ENCODE measurements around the gene CFAP97D2. TPM values are rescaled to one million over a fixed set of nuclear protein-coding genes. Genes with fewer than 3 reads are reported as not detected.
"Not testable (repeated sequence)": the region's sequence is repeated elsewhere in the genome, so short reads cannot be mapped to it uniquely, and the experiment has no call there.

Gene CFAP97D2
- total RNA-seq, 1 experiment from 2014 or later, result not detected

GRCh38 chr13:114152285-114152645 is 26.8 kb upstream of the CFAP97D2 start:
- H3K4me3 ChIP-seq, result no peak overlapping the region
- no peaks in the 10 kb centered on the region for H3K9me3 ChIP-seq
- H3K36me3 ChIP-seq, result no peaks in the 10 kb centered on the region
- H3K27me3 ChIP-seq, result no peaks in the 10 kb centered on the region
- DNase-seq, result no peak

DNA sequence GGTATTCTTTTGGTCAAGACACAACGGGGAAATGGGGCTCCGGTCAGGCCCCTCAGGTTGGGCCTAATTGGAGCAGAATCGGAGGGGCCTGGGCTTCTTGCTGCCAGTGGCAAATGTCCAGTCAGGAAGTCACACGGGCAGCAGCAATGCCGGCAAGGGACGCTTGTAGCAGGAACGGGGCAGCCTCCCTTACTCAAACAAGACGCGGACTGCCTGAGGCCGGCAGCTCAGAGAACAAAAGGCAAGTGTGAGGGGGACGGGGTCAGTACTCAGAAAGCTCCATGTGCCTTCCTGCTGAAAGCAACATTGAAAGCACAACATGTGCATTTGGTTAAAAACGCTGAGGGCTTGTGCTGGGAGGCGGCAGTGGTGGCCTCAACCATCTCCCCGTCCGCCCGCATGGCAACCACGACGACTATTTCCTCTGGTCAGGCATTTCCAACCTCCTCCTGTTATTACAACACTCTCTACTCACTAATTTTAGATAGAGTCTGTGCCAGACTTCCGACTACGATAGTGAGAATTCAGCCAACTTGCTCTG is 26.2 kb upstream of the CFAP97D2 start:
- DNase-seq, result no peak
- no peaks in the 10 kb centered on the region for H3K36me3 ChIP-seq
- no peaks in the 10 kb centered on the region for H3K27me3 ChIP-seq
- H3K9me3 ChIP-seq, result no peaks in the 10 kb centered on the region
- no peak overlapping the region for H3K4me3 ChIP-seq

DNA sequence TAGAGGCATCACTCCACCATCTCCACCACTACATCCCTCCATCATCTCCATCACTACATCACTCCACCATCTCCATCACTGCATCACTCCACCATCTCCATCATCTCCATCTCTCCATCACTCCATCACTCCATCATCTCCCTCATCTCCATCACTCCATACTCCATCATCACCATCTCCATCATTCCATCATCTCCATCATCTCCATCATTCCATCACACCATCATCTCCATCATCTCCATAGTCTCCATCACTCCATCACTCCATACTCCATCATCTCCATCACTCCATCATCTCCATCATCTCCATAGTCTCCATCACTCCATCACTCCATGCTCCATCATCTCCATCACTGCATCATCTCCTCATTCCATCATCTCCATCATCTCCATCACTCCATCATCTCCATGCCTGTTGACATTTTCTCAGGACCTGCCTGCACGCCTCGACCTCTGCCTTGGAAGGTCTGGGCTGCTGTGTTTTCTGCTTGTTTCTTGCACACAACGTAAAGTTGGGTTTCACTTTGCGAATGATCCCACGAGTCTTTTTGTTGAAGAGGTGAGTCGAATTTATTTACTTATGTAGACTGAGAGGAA is 25.5 kb upstream of the CFAP97D2 start:
- DNase-seq, result no peak
- H3K27me3 ChIP-seq, result no peaks in the 10 kb centered on the region
- no peaks in the 10 kb centered on the region for H3K36me3 ChIP-seq
- H3K4me3 ChIP-seq, result no peak overlapping the region
- no peaks in the 10 kb centered on the region for H3K9me3 ChIP-seq

DNA sequence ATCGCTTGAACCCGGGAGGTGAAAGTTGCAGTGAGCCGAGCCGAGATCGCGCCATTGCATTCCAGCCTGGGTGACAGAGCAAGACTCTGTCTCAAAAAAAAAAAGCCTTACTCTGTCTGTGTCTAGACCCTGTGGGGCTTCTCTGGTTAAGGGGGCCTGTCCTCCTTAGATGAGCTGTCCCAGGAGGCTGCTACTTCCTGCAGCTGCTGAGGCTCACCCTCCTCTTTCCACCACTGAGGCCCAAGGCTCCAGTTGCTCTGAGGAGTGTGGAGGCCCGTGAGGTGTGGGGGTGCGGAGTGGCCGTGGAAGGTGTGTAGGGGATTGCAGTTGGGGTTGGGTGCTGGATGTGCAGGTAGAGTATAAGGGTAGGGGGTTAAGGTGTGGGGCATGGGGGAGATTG is 24.6 kb upstream of the CFAP97D2 start:
- Histone ChIP-seq H3K4me3 (no peak overlapping the region), H3K36me3 (no peaks in the 10 kb centered on the region), H3K27me3 (no peaks in the 10 kb centered on the region), H3K9me3 (no peaks in the 10 kb centered on the region)
- no peak for DNase-seq

- H3K27me3 ChIP-seq, result 0 out of 2 replicates have a peak, but pooled peaks cover 3% of the 10 kb centered on the region
- no peak for DNase-seq
- no peaks in the 10 kb centered on the region for H3K36me3 ChIP-seq
- no peak overlapping the region for H3K4me3 ChIP-seq
- no peaks in the 10 kb centered on the region for H3K9me3 ChIP-seq
These were observed 23.7 kb upstream of the CFAP97D2 start for GRCh38 chr13:114155320-114155719.

- no peak for DNase-seq
These were observed 22.9 kb upstream of the CFAP97D2 start for GRCh38 chr13:114155926-114156883.

GRCh38 chr13:114157869-114158495 is 21.1 kb upstream of the CFAP97D2 start:
- no peak overlapping the region for H3K4me3 ChIP-seq
- H3K9me3 ChIP-seq, result no peaks in the 10 kb centered on the region
- no peak for DNase-seq
- 0 out of 2 replicates have a peak, but pooled peaks cover 3% of the 10 kb centered on the region for H3K27me3 ChIP-seq
- no peaks in the 10 kb centered on the region for H3K36me3 ChIP-seq

More at GRCh38 chr13:114155926-114156883, 22.9 kb upstream of the CFAP97D2 start:
- Histone ChIP-seq H3K4me3 (no peak overlapping the region), H3K27me3 (0 out of 2 replicates have a peak, but pooled peaks cover 3% of the 10 kb centered on the region), H3K9me3 (no peaks in the 10 kb centered on the region), H3K36me3 (no peaks in the 10 kb centered on the region)

- not testable (repeated sequence) for H3K36me3 ChIP-seq, H3K9me3 ChIP-seq, H3K27me3 ChIP-seq, H3K4me3 ChIP-seq, DNase-seq
These were observed 20.0 kb upstream of the CFAP97D2 start for GRCh38 chr13:114158869-114159666.

DNA sequence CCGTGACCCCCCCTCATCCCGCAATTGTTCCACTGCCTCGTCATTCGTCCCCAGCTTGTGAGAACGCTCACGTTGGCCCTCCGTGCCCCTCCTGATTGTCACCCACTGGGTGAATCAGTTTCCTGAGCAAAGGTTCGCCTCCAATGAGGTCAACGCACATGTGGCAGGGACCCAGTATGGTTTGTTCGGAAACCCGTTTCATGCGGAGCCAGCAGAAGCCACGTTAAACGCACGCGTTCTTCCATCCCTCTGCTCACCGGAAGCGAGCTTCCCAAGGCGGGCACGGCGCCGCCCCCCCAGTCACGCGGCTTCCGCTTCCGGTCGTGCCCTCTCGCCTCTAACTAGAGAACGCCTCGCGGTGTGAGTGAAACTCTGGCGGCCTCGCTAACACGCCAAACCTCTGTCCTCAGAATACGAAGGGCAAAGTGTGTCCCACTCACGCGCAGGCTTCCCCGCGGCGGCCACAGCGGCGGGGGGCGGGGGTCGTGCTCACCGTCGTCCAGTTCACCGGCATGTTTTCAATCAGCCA is 18.0 kb upstream of the CFAP97D2 start:
- H3K27me3 ChIP-seq, result 0 out of 2 replicates have a peak, but pooled peaks cover 3% of the 10 kb centered on the region
- H3K9me3 ChIP-seq, result no peaks in the 10 kb centered on the region
- H3K4me3 ChIP-seq, result no peak overlapping the region
- no peaks in the 10 kb centered on the region for H3K36me3 ChIP-seq
- DNase-seq, result no peak

GRCh38 chr13:114161644-114162532 is 17.2 kb upstream of the CFAP97D2 start:
- Histone ChIP-seq H3K4me3 (no peak overlapping the region), H3K9me3 (no peaks in the 10 kb centered on the region), H3K36me3 (no peaks in the 10 kb centered on the region), H3K27me3 (0 out of 2 replicates have a peak, but pooled peaks cover 3% of the 10 kb centered on the region)
- DNase-seq, result peak; percentile 69

DNA sequence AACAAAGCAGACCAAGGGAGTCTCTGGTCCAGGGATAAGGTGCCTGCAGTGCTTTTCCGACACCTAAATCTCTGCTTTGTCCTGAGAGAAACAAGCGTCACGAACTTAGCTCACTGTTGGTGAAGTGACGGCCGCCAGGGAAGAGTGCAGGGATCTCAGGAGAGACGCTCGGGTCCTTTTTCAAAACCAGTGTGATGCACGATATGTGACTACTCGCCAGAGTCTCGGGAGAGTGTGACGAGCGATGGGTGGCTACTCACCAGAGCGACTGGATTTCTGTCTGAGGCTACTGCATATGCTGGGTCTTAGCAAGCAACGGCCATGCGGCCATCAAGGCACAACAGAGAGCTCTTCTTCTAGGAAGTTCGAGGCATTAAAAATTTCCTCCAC is 16.5 kb upstream of the CFAP97D2 start:
- 0 out of 2 replicates have a peak, but pooled peaks cover 3% of the 10 kb centered on the region for H3K27me3 ChIP-seq
- H3K36me3 ChIP-seq, result no peaks in the 10 kb centered on the region
- no peaks in the 10 kb centered on the region for H3K9me3 ChIP-seq
- DNase-seq, result no peak
- H3K4me3 ChIP-seq, result no peak overlapping the region

- no peaks in the 10 kb centered on the region for H3K9me3 ChIP-seq
- DNase-seq, result no peak
- no peaks in the 10 kb centered on the region for H3K36me3 ChIP-seq
- H3K27me3 ChIP-seq, result 0 out of 2 replicates have a peak, but pooled peaks cover 3% of the 10 kb centered on the region
- no peak overlapping the region for H3K4me3 ChIP-seq
These were observed 15.0 kb upstream of the CFAP97D2 start for GRCh38 chr13:114164053-114164452.

- DNase-seq, result no peak
- H3K36me3 ChIP-seq, result no peaks in the 10 kb centered on the region
- H3K4me3 ChIP-seq, result no peak overlapping the region
- H3K9me3 ChIP-seq, result no peaks in the 10 kb centered on the region
- 0 out of 2 replicates have a peak, but pooled peaks cover 3% of the 10 kb centered on the region for H3K27me3 ChIP-seq
These were observed 14.2 kb upstream of the CFAP97D2 start for GRCh38 chr13:114164681-114165429.

GRCh38 chr13:114166381-114167131 is 12.5 kb upstream of the CFAP97D2 start:
- Histone ChIP-seq H3K27me3 (no peaks in the 10 kb centered on the region), H3K36me3 (no peaks in the 10 kb centered on the region), H3K4me3 (no peak overlapping the region), H3K9me3 (no peaks in the 10 kb centered on the region; the same call in 1 of the 2 replicates)
- peak; percentile 68 for DNase-seq

Measured in MG63 (cell line).